RWPE2 (cell line): ENCODE results near the gene DHX57.
"Not testable (repeated sequence)": the region's sequence is repeated elsewhere in the genome, so short reads cannot be mapped to it uniquely, and the experiment has no call there.

Experiments
- ATAC-seq: fragments of 200-7000 bp; cut with Tn5 transposase; 3 replicates; pipeline ENCODE4 v1.9.1; 2021; ENCODE audit warnings: low read depth
- DNase-seq: peaks from one replicate; pipeline ENCODE4 v3.0.0-alpha.2; 2020; ENCODE audit warnings: low spot score
- H3K27ac ChIP-seq: fragments of 450-650 bp; 2 replicates; pipeline ENCODE4 v1.5.1; 2017; ENCODE audit warnings: mild to moderate bottlenecking; ENCODE audit not compliant: poor library complexity, severe bottlenecking
- H3K27me3 ChIP-seq: fragments of 250-450 bp; sonication (Bioruptor Pico); 2 replicates; pipeline ENCODE4 v1.5.1; 2021; ENCODE audit warnings: mild to moderate bottlenecking, moderate library complexity; ENCODE audit not compliant: insufficient read depth, poor library complexity, severe bottlenecking
- H3K36me3 ChIP-seq: fragments of 250-450 bp; sonication (Bioruptor Pico); 2 replicates; pipeline ENCODE4 v1.5.1; 2020; ENCODE audit warnings: low read depth, mild to moderate bottlenecking, moderate library complexity
- H3K4me1 ChIP-seq: fragments of 250-450 bp; sonication (Bioruptor Pico); 2 replicates; pipeline ENCODE4 v1.5.1; 2021; ENCODE audit warnings: mild to moderate bottlenecking, moderate library complexity; ENCODE audit not compliant: insufficient read depth, poor library complexity, severe bottlenecking
- H3K4me3 ChIP-seq: fragments of 250-450 bp; sonication (Bioruptor Pico); 2 replicates; pipeline ENCODE4 v1.5.1; 2021; ENCODE audit warnings: mild to moderate bottlenecking, moderate library complexity; ENCODE audit not compliant: severe bottlenecking
- H3K9me3 ChIP-seq: fragments of 250-450 bp; sonication (Bioruptor Pico); 2 replicates; pipeline ENCODE4 v1.5.1; 2021; ENCODE audit warnings: mild to moderate bottlenecking, moderate library complexity; ENCODE audit not compliant: severe bottlenecking
- CTCF ChIP-seq: fragments of 450-650 bp; IDR thresholded peaks from one replicate; pipeline ENCODE4 v1.5.1; 2017; ENCODE audit warnings: mild to moderate bottlenecking, moderate library complexity; ENCODE audit not compliant: poor library complexity, severe bottlenecking

DHX57 gene

GRCh38 chr2:38794235-38794946 is 81.3 kb downstream of the DHX57 start:
- TF ChIP-seq CTCF: no peak
- Histone ChIP-seq H3K4me1 (no peaks in the 10 kb centered on the region), H3K9me3 (no peaks in the 10 kb centered on the region), H3K27me3 (no peaks in the 10 kb centered on the region), H3K4me3 (no peak overlapping the region), H3K36me3 (no peaks in the 10 kb centered on the region), H3K27ac (no peak overlapping the region)
- ATAC-seq (no peak), DNase-seq (no peak)

- no peak for TF ChIP-seq CTCF
- no peak for DNase-seq
- no peaks in the 10 kb centered on the region for H3K27me3 ChIP-seq
- no peak overlapping the region for H3K4me3 ChIP-seq
- no peaks in the 10 kb centered on the region for H3K4me1 ChIP-seq
- H3K36me3 ChIP-seq: no peaks in the 10 kb centered on the region
- no peak for ATAC-seq
- H3K27ac ChIP-seq: no peak overlapping the region
- no peaks in the 10 kb centered on the region for H3K9me3 ChIP-seq
Observed at GRCh38 chr2:38793511-38793910, 82.2 kb downstream of the DHX57 start.

- no peaks in the 10 kb centered on the region for H3K4me1 ChIP-seq
- no peaks in the 10 kb centered on the region for H3K9me3 ChIP-seq
- no peak overlapping the region for H3K4me3 ChIP-seq
- no peak for TF ChIP-seq CTCF
- ATAC-seq: no peak
- no peak for DNase-seq
- no peaks in the 10 kb centered on the region for H3K36me3 ChIP-seq
- no peak overlapping the region for H3K27ac ChIP-seq
- H3K27me3 ChIP-seq: no peaks in the 10 kb centered on the region
Observed at GRCh38 chr2:38792751-38793150, 83.0 kb downstream of the DHX57 start.

GRCh38 chr2:38792321-38792720 is 83.4 kb downstream of the DHX57 start:
- H3K36me3 ChIP-seq, H3K4me3 ChIP-seq, DNase-seq, H3K27ac ChIP-seq, H3K4me1 ChIP-seq, ATAC-seq, H3K27me3 ChIP-seq, H3K9me3 ChIP-seq: not testable (repeated sequence)

GRCh38 chr2:38791744-38792143 is 84.0 kb downstream of the DHX57 start:
- no peak for DNase-seq
- Histone ChIP-seq H3K4me3 (no peak overlapping the region), H3K27ac (no peak overlapping the region), H3K27me3 (no peaks in the 10 kb centered on the region), H3K36me3 (no peaks in the 10 kb centered on the region), H3K4me1 (no peaks in the 10 kb centered on the region), H3K9me3 (no peaks in the 10 kb centered on the region)
- no peak for TF ChIP-seq CTCF
- ATAC-seq: no peak
